IPS-18c (cell line): ENCODE results near the gene AHNAK2.
"Not testable (repeated sequence)": the region's sequence is repeated elsewhere in the genome, so short reads cannot be mapped to it uniquely, and the experiment has no call there.

Source experiments
- H3K4me3 ChIP-seq: 2 replicates; pipeline ENCODE4 v1.7.0; 2013; ENCODE audit warnings: low read depth, mild to moderate bottlenecking, low read length, moderate library complexity; ENCODE audit not compliant: insufficient read depth
- H3K9me3 ChIP-seq: one replicate; pipeline ENCODE4 v1.6.1; 2013; ENCODE audit warnings: mild to moderate bottlenecking, low read length, moderate library complexity; ENCODE audit not compliant: control insufficient read depth, insufficient read depth

Gene AHNAK2

DNA sequence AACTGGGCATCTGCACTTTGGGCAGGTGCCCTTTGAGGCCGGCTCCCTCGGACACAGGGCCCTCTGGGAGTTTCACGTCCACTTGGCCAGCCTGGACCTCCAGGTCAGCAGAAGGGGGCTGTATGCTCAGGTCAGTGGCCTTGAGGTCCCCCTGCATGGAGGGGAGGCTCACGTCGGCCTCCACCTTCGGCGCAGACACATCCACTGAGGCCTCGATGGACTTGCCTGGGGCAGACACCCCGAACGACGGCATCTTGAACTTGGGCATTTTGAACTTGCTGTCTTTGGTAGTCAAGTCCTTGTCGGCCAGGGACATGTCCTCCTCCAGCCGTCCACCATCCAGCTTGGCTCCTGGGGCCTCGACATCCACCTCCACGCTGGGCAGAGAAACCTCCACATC lies 27.5 kb downstream of the AHNAK2 start:
- H3K4me3 ChIP-seq, H3K9me3 ChIP-seq: not testable (repeated sequence)

DNA sequence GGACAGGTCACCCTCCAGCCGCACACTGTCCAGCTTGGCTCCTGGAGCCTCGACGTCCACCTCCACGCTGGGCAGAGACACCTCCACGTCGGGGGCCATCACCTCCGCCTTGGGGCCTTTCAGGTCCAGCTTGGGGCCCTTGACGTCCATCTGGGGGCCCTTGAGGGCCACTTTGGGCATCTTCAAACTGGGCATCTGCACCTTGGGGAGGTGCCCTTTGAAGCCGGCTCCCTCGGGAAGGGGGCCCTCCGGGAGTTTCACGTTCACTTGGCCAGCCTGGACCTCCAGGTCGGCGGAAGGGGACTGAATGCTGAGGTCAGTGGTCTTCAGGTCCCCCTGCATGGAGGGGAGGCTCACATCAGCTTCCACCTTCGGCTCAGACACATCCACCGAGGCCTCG lies 28.2 kb downstream of the AHNAK2 start:
- no peak overlapping the region for H3K4me3 ChIP-seq
- no peaks in the 10 kb centered on the region for H3K9me3 ChIP-seq

DNA sequence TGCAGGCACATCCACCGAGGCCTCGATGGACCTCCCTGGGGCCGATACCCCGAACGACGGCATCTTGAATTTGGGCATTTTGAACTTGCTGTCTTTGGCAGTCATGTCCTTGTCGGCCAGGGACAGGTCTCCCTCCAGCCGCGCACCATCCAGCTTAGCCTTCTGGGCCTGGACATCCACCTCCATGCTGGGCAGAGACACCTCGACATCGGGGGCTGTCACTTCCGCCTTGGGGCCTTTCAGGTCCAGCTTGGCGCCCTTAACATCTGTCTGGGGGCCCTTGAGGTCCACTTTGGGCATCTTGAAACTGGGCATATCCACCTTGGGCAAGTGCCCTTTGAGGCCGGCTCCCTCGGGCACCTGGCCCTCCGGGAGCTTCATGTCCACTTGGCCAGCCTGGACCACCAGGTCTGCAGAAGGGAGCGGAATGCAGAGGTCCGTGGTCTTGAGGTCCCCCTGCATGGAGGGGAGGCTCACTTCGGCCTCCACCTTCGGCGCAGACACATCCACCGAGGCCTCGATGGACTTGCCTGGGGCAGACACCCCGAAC lies 28.7 kb downstream of the AHNAK2 start:
- not testable (repeated sequence) for H3K4me3 ChIP-seq, H3K9me3 ChIP-seq

DNA sequence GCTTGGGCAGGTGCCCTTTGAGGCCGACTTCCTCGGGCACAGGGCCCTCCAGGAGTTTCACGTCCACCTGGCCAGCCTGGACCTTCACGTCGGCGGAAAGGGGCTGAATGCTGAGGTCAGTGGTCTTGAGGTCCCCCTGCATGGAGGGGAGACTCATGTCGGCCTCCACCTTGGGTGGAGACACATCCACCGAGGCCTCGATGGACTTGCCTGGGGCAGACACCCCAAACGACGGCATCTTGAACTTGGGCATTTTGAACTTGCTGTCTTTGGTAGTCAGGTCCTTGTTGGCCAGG lies 29.5 kb downstream of the AHNAK2 start:
- Histone ChIP-seq H3K4me3 (no peak overlapping the region), H3K9me3 (no peaks in the 10 kb centered on the region)

DNA sequence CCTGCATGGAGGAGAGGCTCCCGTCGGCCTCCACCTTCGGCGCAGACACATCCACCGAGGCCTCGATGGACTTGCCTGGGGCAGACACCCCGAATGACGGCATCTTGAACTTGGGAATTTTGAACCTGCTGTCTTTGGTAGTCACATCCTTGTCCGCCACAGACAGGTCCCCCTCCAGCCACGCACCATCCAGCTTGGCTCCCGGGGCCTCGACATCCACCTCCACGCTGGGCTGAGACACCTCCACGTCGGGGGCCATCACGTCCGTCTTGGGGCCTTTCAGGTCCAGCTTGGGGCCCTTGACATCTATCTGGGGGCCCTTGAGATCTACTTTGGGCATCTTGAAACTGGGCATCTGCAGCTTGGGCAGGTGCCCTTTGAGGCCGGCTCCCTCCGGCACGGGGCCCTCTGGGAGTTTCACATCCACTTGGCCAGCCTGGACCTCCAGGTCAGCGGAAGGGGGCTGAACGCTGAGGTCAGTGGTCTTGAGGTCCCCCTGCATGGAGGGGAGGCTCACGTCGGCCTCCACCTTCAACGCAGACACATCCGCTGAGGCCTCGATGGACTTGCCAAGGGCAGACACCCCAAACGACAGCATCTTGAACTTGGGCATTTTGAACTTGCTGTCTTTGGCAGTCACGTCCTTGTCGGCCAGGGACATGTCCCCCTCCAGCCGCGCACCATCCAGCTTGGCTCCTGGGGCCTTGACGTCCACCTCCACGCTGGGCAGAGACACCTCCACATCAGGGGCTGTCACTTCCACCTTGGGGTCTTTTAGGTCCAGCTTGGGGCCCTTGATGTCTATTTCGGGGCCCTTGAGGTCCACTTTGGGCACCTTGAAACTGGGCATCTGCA lies 30.1 kb downstream of the AHNAK2 start:
- not testable (repeated sequence) for H3K9me3 ChIP-seq, H3K4me3 ChIP-seq

DNA sequence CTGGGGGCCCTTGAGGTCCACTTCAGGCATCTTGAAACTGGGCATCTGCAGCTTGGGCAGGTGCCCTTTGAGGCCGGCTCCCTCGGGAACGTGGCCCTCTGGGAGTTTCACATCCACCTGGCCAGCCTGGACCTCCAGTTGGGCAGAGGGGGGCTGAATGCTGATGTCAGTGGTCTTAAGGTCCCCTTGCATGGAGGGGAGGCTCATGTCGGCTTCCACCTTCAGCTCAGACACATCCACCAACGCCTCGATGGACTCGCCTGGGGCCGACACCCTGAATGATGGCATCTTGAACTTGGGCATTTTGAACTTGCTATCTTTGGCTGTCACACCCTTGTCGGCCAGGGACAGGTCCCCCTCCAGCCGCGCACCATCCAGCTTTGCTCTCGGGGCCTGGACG lies 31.0 kb downstream of the AHNAK2 start:
- not testable (repeated sequence) for H3K9me3 ChIP-seq, H3K4me3 ChIP-seq

DNA sequence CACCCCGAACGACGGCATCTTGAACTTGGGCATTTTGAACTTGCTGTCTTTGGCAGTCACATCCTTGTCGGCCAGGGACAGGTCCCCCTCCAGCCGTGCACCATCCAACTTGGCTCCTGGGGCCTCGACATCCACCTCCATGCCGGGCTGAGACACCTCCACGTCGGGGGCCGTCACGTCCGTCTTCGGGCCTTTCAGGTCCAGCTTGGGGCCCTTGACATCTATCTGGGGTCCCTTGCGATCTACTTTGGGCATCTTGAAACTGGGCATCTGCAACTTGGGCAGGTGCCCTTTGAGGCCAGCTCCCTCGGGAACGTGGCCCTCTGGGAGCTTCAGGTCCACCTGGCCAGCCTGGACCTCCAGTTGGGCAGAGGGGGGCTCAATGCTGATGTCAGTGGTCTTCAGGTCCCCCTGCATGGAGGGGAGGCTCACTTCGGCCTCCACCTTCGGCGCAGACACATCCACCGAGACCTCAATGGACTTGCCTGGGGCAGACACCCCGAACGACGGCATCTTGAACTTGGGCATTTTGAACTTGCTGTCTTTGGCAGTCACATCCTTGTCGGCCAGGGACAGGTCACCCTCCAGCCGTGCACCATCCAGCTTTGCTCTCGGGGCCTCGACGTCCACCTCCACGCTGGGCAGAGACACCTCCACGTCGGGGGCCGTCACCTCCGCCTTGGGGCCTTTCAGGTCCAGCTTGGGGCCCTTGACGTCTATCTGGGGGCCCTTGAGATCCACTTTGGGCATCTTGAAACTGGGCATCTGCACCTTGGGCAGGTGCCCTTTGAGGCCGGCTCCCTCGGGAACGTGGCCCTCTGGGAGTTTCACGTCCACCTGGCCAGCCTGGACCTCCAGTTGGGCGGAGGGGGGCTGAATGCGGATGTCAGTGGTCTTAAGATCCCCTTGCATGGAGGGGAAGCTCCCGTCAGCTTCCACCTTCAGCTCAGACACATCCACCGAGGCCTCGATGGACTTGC lies 31.9 kb downstream of the AHNAK2 start:
- H3K9me3 ChIP-seq, H3K4me3 ChIP-seq: not testable (repeated sequence)

DNA sequence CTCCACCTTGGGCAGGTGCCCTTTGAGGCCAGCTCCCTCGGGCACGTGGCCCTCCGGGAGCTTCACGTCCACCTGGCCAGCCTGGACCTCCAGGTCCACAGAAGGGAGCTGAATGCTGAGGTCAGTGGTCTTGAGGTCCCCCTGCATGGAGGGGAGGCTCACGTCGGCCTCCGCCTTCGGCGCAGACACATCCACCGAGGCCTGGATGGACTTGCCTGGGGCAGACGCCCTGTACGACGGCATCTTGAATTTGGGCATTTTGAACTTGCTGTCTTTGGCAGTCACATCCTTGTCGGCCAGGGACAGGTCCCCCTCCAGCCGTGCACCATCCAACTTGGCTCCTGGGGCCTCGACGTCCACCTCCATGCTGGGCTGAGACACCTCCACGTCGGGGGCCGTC lies 32.9 kb downstream of the AHNAK2 start:
- not testable (repeated sequence) for H3K9me3 ChIP-seq

DNA sequence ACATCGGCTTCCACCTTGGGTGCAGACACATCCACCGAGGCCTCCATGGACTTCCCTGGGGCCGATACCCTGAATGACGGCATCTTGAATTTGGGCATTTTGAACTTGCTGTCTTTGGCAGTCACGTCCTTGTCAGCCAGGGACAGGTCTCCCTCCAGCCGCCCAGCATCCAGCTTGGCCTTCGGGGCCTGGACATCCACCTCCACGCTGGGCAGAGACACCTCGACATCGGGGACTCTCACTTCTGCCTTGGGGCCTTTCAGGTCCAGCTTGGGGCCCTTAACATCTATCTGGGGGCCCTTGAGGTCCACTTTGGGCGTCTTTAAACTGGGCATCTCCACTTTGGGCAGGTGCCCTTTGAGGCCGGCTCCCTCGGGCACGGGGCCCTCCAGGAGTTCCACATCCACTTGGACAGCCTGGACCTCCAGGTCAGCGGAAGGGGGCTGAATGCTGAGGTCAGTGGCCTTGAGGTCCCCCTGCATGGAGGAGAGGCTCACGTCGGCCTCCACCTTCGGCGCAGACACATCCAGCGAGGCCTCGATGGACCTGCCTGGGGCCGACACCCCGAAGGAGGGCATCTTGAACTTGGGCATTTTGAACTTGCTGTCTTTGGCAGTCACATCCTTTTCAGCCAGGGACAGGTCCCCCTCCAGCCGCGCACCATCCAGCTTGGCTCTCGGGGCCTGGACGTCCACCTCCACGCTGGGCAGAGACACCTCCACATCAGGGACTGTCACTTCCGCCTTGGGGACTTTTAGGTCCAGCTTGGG lies 33.6 kb downstream of the AHNAK2 start:
- not testable (repeated sequence) for H3K9me3 ChIP-seq, H3K4me3 ChIP-seq

More for the DNA sequence above, 32.9 kb downstream of the AHNAK2 start:
- H3K4me3 ChIP-seq = not testable (repeated sequence)

DNA sequence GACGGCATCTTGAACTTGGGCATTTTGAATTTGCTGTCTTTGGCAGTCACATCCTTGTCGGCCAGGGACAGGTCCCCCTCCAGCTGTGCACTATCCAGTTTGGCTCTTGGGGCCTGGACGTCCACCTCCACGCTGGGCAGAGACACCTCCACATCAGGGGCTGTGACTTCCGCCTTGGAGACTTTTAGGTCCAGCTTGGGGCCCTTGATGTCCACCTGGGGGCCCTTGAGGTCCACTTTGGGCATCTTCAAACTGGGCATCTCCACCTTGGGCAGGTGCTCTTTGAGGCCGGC lies 34.2 kb downstream of the AHNAK2 start:
- not testable (repeated sequence) for H3K4me3 ChIP-seq, H3K9me3 ChIP-seq

DNA sequence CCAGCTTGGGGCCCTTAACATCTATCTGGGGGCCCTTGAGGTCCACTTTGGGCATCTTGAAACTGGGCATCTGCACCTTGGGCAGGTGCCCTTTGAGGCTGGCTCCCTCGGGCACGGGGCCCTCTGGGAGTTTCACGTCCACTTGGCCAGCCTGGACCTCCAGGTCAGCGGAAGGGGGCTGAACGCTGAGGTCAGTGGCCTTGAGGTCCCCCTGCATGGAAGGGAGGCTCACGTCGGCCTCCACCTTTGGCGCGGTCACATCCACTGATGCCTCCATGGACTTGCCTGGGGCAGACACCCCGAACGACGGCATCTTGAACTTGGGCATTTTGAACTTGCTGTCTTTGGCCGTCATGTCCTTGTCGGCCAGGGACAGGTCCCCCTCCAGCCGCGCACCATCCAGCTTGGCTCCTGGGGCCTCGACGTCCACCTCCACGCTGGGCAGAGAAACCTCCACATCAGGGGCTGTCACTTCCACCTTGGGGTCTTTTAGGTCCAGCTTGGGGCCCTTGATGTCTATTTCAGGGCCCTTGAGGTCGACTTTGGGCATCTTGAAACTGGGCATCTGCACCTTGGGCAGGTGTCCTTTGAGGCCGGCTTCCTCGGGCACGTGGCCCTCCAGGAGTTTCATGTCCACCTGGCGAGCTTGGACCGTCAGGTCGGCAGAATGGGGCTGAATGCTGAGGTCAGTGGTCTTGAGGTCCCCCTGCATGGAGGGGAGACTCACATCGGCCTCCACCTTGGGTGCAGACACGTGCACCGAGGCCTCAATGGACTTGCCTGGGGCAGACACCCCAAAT lies 34.8 kb downstream of the AHNAK2 start:
- not testable (repeated sequence) for H3K4me3 ChIP-seq, H3K9me3 ChIP-seq

DNA sequence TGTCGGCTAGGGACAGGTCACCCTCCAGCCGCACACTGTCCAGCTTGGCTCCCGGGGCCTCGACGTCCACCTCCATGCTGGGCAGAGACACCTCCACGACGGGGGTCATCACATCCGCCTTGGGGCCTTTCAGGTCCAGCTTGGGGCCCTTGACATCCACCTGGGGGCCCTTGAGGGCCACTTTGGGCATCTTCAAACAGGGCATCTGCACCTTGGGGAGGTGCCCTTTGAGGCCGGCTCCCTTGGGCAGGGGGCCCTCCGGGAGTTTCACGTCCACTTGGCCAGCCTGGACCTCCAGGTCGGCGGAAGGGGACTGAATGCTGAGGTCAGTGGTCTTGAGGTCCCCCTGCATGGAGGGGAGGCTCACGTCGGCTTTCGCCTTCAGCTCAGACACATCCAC lies 35.6 kb downstream of the AHNAK2 start:
- H3K4me3 ChIP-seq = no peak overlapping the region
- no peaks in the 10 kb centered on the region for H3K9me3 ChIP-seq

DNA sequence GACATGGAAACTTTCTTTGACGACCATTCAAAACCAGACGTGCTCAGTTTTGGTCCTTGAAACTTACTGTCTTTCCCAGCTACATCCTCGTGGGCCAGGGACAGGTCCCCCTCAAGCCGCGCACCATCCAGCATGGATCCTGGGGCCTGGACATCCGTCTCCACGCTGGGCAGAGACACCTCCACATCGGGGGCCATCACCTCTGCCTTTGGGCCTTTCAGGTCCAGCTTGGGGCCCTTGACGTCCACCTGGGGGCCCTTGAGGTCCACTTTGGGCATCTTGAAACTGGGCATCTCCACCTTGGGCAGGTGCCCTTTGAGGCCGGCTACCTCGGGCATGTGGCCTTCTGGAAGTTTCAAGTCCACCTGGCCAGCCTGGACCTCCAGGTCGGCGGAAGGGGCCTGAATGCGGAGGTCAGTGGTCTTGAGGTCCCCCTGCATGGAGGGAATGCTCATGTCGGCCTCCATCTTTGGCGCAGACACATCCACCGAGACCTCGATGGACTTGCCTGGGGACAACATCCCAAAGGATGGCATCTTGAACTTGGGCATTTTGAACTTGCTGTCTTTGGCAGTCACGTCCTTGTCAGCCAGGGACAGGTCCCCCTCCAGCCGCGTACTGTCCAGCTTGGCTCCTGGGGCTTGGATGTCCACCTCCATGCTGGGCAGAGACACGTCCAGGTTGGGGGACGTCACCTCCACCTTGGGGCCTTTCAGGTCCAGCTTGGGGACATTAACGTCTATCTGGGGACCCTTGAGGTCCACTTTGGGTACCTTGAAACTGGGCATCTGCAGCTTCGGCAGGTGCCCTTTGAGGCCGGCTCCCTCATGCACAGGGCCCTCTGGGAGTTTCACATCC lies 36.4 kb downstream of the AHNAK2 start:
- H3K4me3 ChIP-seq = no peak overlapping the region

DNA sequence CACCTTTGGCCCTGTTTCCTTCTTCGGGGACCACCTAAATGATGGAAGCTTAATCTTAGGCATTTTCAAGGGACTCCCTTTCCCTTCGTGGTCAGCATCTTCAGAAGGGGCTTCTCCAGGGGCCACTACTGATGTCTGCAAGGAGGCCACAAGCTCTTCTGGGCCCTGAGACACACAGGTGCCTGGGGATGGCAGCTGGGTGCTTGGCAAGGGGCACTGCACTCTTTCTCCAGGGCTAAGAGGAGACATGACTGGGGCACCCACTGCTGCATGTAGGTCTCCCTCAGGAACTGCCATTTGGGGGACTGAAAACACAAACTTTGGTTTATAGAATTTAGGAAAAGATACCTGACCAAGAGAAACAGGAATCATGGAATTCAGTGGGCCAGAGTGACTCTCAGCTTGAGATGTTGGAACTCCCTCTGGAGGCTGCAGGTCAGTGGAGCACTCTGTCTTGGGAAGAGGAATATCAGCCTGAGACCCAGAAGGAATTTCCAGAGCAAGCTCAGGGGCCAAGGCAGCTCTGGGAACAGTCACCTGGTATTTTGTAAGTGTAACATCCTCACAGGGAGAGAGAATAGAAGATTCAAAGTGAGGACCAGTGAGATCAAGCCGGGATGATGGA lies 37.5 kb downstream of the AHNAK2 start:
- Histone ChIP-seq H3K9me3 (no peaks in the 10 kb centered on the region), H3K4me3 (no peak overlapping the region)

More for the DNA sequence above, 36.4 kb downstream of the AHNAK2 start:
- no peaks in the 10 kb centered on the region for H3K9me3 ChIP-seq

DNA sequence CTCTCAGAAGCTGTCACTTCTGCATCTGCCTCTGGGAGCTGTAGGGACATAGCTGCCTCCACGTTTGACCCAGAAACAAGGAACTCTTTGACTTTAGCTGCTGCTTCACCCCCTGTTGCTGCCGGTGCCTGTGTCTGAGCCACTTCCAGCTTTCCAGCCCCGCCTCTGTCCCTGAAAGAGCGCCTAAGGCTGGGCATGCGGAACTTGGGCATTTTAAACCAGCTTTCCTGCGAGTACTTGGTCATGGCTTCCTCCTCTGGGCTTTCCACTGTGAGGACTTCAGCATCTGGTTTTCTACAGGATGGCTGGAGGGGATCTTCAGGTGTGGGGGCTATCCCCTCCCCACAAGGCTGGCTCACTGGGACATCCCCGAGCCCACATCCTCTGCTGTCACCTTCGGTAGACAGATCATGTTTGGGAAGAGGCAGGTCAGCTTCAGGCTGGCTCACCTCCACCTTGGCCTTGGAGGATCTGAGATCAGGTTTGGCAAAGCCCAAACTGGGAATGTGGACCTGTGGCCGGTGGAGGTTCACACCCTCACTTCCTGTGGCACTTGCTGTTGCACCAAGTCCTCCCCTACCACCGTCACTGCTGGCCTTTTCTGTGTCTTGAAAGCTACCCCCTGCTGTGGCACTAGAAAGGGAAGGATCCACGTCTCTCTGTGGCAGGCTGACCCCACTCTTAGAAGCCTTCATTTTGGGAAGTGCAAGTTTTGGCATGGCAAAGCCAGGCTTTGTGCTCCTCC lies 38.3 kb downstream of the AHNAK2 start:
- Histone ChIP-seq H3K4me3 (no peak overlapping the region), H3K9me3 (no peaks in the 10 kb centered on the region)
